K562 (cell line): ENCODE measurements around the gene AIG1. TPM values are rescaled to one million over a fixed set of nuclear protein-coding genes. Genes with fewer than 3 reads are reported as not detected.
A peak's percentile ranks its signal among the peaks of the same experiment; 100 is the strongest.

ENCODE experiments used
- ARID1B ChIP-seq: fragments of 450-650 bp; IDR thresholded peaks from 2 replicates; pipeline ENCODE4 v1.6.1; 2016; ENCODE audit warnings: antibody characterized with exemption, mild to moderate bottlenecking, inconsistent platforms
- CXXC5 ChIP-seq: fragments of 250-450 bp; sonication (Bioruptor Pico); IDR thresholded peaks from 2 replicates; pipeline ENCODE4 v1.8.0; 2022; ENCODE audit warnings: inconsistent platforms, mild to moderate bottlenecking, moderate library complexity
- ESRRA ChIP-seq: fragments of 450-650 bp; IDR thresholded peaks from 2 replicates; pipeline ENCODE4 v1.6.1; 2014; ENCODE audit warnings: low read depth, mild to moderate bottlenecking, moderate library complexity, borderline replicate concordance
- ETV6 ChIP-seq, 3 experiments: fragments of 150-350 bp in 1 of 3; sonication (generic) in 1 of 3; formaldehyde crosslinking in 1 of 3; IDR thresholded peaks; 2 replicates each; pipeline versions ENCODE4 v1.6.1 to v1.8.0; 2014 to 2022; ENCODE audit warnings: borderline replicate concordance in 2 of 3, low read depth in 2 of 3, antibody characterized with exemption in 1 of 3, low read length in 1 of 3, mild to moderate bottlenecking in 1 of 3, missing genetic modification reagents in 1 of 3
- FOXA3 ChIP-seq, 2 experiments: fragments of 450-650 bp in 1 of 2; sonication (generic) in 1 of 2; formaldehyde crosslinking; IDR thresholded peaks in 1 of 2; conservative IDR thresholded peaks in 1 of 2; 2 replicates each; pipeline versions ENCODE4 v1.4.0 to v1.8.0; 2020 to 2022; ENCODE audit warnings: mild to moderate bottlenecking in 2 of 2, missing genetic modification reagents in 1 of 2
- GABPA ChIP-seq: fragments of 200-800 bp; sonication (Bioruptor generic); conservative IDR thresholded peaks from 2 replicates; pipeline ENCODE4 v1.6.1; 2016; ENCODE audit warnings: low read depth, missing genetic modification characterization, missing compliant biosample characterization
- GATA2 ChIP-seq: sonication (generic); formaldehyde crosslinking; IDR thresholded peaks from 2 replicates; pipeline ENCODE4 v1.4.0; 2020; ENCODE audit warnings: mild to moderate bottlenecking, missing genetic modification reagents
- GATAD2A ChIP-seq: fragments of 450-650 bp; IDR thresholded peaks from 2 replicates; pipeline ENCODE4 v1.6.1; 2017
- HDAC1 ChIP-seq, 2 experiments: fragments of 450-650 bp; IDR thresholded peaks; 2 replicates each; pipeline ENCODE4 v1.6.1; 2016 to 2017; ENCODE audit warnings: inconsistent platforms in 1 of 2, mild to moderate bottlenecking in 1 of 2, moderate library complexity in 1 of 2
- HDAC2 ChIP-seq: fragments of 450-650 bp; IDR thresholded peaks from 2 replicates; pipeline ENCODE4 v1.6.1; 2016; ENCODE audit warnings: mild to moderate bottlenecking
- HMBOX1 ChIP-seq: sonication (generic); IDR thresholded peaks from 2 replicates; pipeline ENCODE4 v1.6.1; 2016
- MAFF ChIP-seq: IDR thresholded peaks from 2 replicates; pipeline ENCODE4 v1.6.1; 2012; ENCODE audit warnings: low read length, improper control_type of control experiment
- NCOR1 ChIP-seq: fragments of 450-650 bp; IDR thresholded peaks from 2 replicates; pipeline ENCODE4 v1.6.1; 2016; ENCODE audit warnings: mild to moderate bottlenecking, moderate library complexity
- NR2C1 ChIP-seq, 2 experiments: fragments of 450-650 bp; IDR thresholded peaks; 2 replicates each; pipeline ENCODE4 v1.6.1; 2017; ENCODE audit warnings: mild to moderate bottlenecking in 2 of 2, antibody characterized with exemption in 1 of 2, inconsistent platforms in 1 of 2, missing compliant biosample characterization in 1 of 2, missing genetic modification characterization in 1 of 2
- RCOR1 ChIP-seq, 2 experiments: IDR thresholded peaks; 2 replicates each; pipeline ENCODE4 v1.6.1; 2012; ENCODE audit warnings: low read depth in 2 of 2, low read length in 2 of 2, borderline replicate concordance in 1 of 2, improper control_type of control experiment in 1 of 2
- SMARCE1 ChIP-seq: fragments of 450-650 bp; IDR thresholded peaks from 2 replicates; pipeline ENCODE4 v1.7.1; 2016; ENCODE audit warnings: mild to moderate bottlenecking
- SRSF7 ChIP-seq: fragments of 200-400 bp; formaldehyde crosslinking; optimal IDR thresholded peaks from 2 replicates; pipeline ENCODE3; 2017; ENCODE audit warnings: mild to moderate bottlenecking, low read depth, low read length
- TEAD4 ChIP-seq, 2 experiments: sonication (generic) in 1 of 2; formaldehyde crosslinking in 1 of 2; IDR thresholded peaks; 2 replicates each; pipeline versions ENCODE4 v1.6.1 to v1.8.0; 2012 to 2022; ENCODE audit warnings: borderline replicate concordance in 1 of 2, inconsistent platforms in 1 of 2, low read length in 1 of 2, mild to moderate bottlenecking in 1 of 2, missing genetic modification reagents in 1 of 2
- ZNF277 ChIP-seq: fragments of 250-450 bp; sonication (Bioruptor Pico); IDR thresholded peaks from 2 replicates; pipeline ENCODE4 v1.8.0; 2022; ENCODE audit warnings: inconsistent platforms, mild to moderate bottlenecking, moderate library complexity, borderline replicate concordance
- polyA plus RNA-seq, 8 experiments: library from polyadenylated mRNA; depleted of rRNA in 4 of 8; stranded (reverse) in 5 of 8; unstranded in 3 of 8; fragments of >200 nt; fragmentation: Nextera tagmentation in 2 of 8; fragmentation: Illumina TruSeq in 1 of 8; extraction: Ambion mirVana in 2 of 8; extraction: Trizol in 1 of 8; gene quantifications; 2 replicates each; pipeline versions ENCODE4 v1.2.1 to v1.2.3, GENCODE V29; 2011 to 2014; ENCODE audit warnings: inconsistent platforms in 1 of 8, missing spikeins in 1 of 8
- total RNA-seq, 7 experiments: library from RNA; depleted of rRNA in 6 of 7; stranded (reverse); fragments of >200 nt in 6 of 7; fragmentation: Illumina TruSeq in 2 of 7; extraction: Trizol in 2 of 7; gene quantifications; 2 replicates each; pipeline versions ENCODE4 v1.2.1 to v1.2.3, GENCODE V29; 2011 to 2021; ENCODE audit warnings: low replicate concordance in 1 of 7
- TF ChIP-seq, protein P1 (sequence below), 2 experiments: fragments of 450-650 bp; IDR thresholded peaks; 2 replicates each; pipeline ENCODE4 v1.6.1; 2018; ENCODE audit warnings: mild to moderate bottlenecking in 2 of 2, low read depth in 1 of 2; ENCODE audit not compliant: partially characterized antibody in 2 of 2

The AIG1 gene
- total and polyA plus RNA-seq, 9 of the 15 experiments (the other 6 are each of a cell fraction or from before 2014, with no cell fraction given), result 74.8 to 333 (median 127) TPM

GRCh38 chr6:143098054-143098671 is 37.5 kb downstream of the AIG1 start (continued):
- TF ChIP-seq ETV6 (IDR thresholded peaks at IDR 0.05; ENCODE audit: borderline replicate concordance in 1 of 2, low read depth in 2 of 2, low read length in 1 of 2) (peak; percentile 65 to 97; a peak in 3 of 4 replicates), ETV6 (CRISPR knock-in tag; IDR thresholded peaks at IDR 0.05; ENCODE audit: borderline replicate concordance) (no peak), HMBOX1 (no peak; the same call in 1 of the 2 replicates), MAFF (no peak), SRSF7 (no peak), GABPA (tag) (peak; percentile 63), CXXC5 (CRISPR knock-in tag) (peak; percentile 66), ESRRA (peak; percentile 49; the same call in 1 of the 2 replicates), ZNF277 (CRISPR knock-in tag) (no peak), HDAC1 (IDR thresholded peaks at IDR 0.05) (peak in 1 of 2 experiments; percentile 94; a peak in 2 of 4 replicates), GATA2 (peak; percentile 71), NCOR1 (peak; percentile 29; the same call in 1 of the 2 replicates), HDAC2 (peak; percentile 89), NR2C1 (IDR thresholded peaks at IDR 0.05) (no peak), NR2C1 (tag; IDR thresholded peaks at IDR 0.05) (peak; percentile 56; the same call in 1 of the 2 replicates), RCOR1 (IDR thresholded peaks at IDR 0.05; ENCODE audit: borderline replicate concordance in 1 of 2, low read depth in 2 of 2, low read length in 2 of 2) (peak; percentile 88 to 99), FOXA3 (CRISPR knock-in tag; conservative IDR thresholded peaks at IDR 0.05 in 1 of 2, IDR thresholded peaks at IDR 0.05 in 1 of 2) (peak in 1 of 2 experiments; percentile 62; a peak in 2 of 4 replicates), ARID1B (peak; percentile 15; the same call in 1 of the 2 replicates), TEAD4 (IDR thresholded peaks at IDR 0.05; ENCODE audit: low read length) (peak; percentile 59; the same call in 1 of the 2 replicates), TEAD4 (CRISPR knock-in tag; IDR thresholded peaks at IDR 0.05; ENCODE audit: borderline replicate concordance) (no peak), GATAD2A (0 out of 2 replicates have a peak, but pooled peaks have one; percentile 16), SMARCE1 (peak; percentile 51; the same call in 1 of the 2 replicates)
- TF ChIP-seq, protein P1, sequence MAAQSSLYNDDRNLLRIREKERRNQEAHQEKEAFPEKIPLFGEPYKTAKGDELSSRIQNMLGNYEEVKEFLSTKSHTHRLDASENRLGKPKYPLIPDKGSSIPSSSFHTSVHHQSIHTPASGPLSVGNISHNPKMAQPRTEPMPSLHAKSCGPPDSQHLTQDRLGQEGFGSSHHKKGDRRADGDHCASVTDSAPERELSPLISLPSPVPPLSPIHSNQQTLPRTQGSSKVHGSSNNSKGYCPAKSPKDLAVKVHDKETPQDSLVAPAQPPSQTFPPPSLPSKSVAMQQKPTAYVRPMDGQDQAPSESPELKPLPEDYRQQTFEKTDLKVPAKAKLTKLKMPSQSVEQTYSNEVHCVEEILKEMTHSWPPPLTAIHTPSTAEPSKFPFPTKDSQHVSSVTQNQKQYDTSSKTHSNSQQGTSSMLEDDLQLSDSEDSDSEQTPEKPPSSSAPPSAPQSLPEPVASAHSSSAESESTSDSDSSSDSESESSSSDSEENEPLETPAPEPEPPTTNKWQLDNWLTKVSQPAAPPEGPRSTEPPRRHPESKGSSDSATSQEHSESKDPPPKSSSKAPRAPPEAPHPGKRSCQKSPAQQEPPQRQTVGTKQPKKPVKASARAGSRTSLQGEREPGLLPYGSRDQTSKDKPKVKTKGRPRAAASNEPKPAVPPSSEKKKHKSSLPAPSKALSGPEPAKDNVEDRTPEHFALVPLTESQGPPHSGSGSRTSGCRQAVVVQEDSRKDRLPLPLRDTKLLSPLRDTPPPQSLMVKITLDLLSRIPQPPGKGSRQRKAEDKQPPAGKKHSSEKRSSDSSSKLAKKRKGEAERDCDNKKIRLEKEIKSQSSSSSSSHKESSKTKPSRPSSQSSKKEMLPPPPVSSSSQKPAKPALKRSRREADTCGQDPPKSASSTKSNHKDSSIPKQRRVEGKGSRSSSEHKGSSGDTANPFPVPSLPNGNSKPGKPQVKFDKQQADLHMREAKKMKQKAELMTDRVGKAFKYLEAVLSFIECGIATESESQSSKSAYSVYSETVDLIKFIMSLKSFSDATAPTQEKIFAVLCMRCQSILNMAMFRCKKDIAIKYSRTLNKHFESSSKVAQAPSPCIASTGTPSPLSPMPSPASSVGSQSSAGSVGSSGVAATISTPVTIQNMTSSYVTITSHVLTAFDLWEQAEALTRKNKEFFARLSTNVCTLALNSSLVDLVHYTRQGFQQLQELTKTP (IDR thresholded peaks at IDR 0.05; ENCODE audit: low read depth in 1 of 2, partially characterized antibody in 2 of 2), result peak in 1 of 2 experiments; percentile 24
